GM06990 (cell line): ENCODE results near the gene ITGAE.

Experiments
- DNase-seq: peaks from one replicate; pipeline ENCODE4 v3.0.0-alpha.2; 2011; ENCODE audit not compliant: insufficient read length; ENCODE audit errors: extremely low read depth
- H3K27me3 ChIP-seq: replicated peaks from 2 replicates; pipeline ENCODE4 v1.6.0; 2011; ENCODE audit warnings: low read length; ENCODE audit not compliant: control insufficient read depth, insufficient read depth
- H3K36me3 ChIP-seq: 2 replicates; pipeline ENCODE4 v1.5.1; 2011; ENCODE audit warnings: low read length; ENCODE audit not compliant: control insufficient read depth, insufficient read depth
- H3K4me3 ChIP-seq: replicated peaks from 2 replicates; pipeline ENCODE4 v1.5.1; 2011; ENCODE audit warnings: low read depth, mild to moderate bottlenecking, control low read depth, low read length
- CTCF ChIP-seq: IDR thresholded peaks from 2 replicates; pipeline ENCODE4 v1.5.1; 2011; ENCODE audit warnings: low read length, control low read depth, mild to moderate bottlenecking, inconsistent platforms; ENCODE audit not compliant: insufficient read depth, poor library complexity, severe bottlenecking

ITGAE gene

GRCh38 chr17:3699951-3700350, 101.0 kb downstream of the ITGAE start:
- DNase-seq = no peak
- Histone ChIP-seq H3K36me3 (no peaks in the 10 kb centered on the region), H3K4me3 (no peak overlapping the region), H3K27me3 (no peaks in the 10 kb centered on the region)
- TF ChIP-seq CTCF = no peak

GRCh38 chr17:3698139-3698538, 102.8 kb downstream of the ITGAE start:
- Histone ChIP-seq H3K36me3 (no peaks in the 10 kb centered on the region), H3K4me3 (no peak overlapping the region), H3K27me3 (no peaks in the 10 kb centered on the region)
- DNase-seq = no peak
- TF ChIP-seq CTCF = no peak

- no peak for DNase-seq
- Histone ChIP-seq H3K4me3 (no peak overlapping the region), H3K36me3 (no peaks in the 10 kb centered on the region), H3K27me3 (no peaks in the 10 kb centered on the region)
- TF ChIP-seq CTCF = no peak
These were observed 103.9 kb downstream of the ITGAE start for GRCh38 chr17:3697103-3697476.

- peak; percentile 85 for DNase-seq
These were observed 105.1 kb downstream of the ITGAE start, which contains the start of gene P2RX5 for GRCh38 chr17:3695723-3696411. TSS of gene P2RX5 (minus strand) at chr17:3696155. CDS start at chr17:3696005, 150 bp downstream.

GRCh38 chr17:3695129-3695722, 105.8 kb downstream of the ITGAE start:
- H3K36me3 ChIP-seq = peaks cover 11% of the 10 kb centered on the region
- H3K4me3 ChIP-seq = peak overlapping the region; percentile 69
- peak; percentile 62 for DNase-seq
- TF ChIP-seq CTCF = no peak
- H3K27me3 ChIP-seq = no peaks in the 10 kb centered on the region

More at GRCh38 chr17:3695723-3696411, 105.1 kb downstream of the ITGAE start, which contains the start of gene P2RX5:
- no peaks in the 10 kb centered on the region for H3K27me3 ChIP-seq
- H3K36me3 ChIP-seq = peaks cover 8% of the 10 kb centered on the region
- TF ChIP-seq CTCF = no peak
- peak within 1 kb of the TSS; percentile 69 for H3K4me3 ChIP-seq
